Body of pancreas (tissue), 4 donors: ENCODE data around the gene IMPDH1. TPM values are rescaled to one million over a fixed set of nuclear protein-coding genes. Genes with fewer than 3 reads are reported as not detected.

Experiments
- ATAC-seq: fragments of 150-250 bp; one replicate; pipeline ENCODE4 v1.9.1; 2016
- DNase-seq, 4 donors: peaks; one replicate each; pipeline ENCODE4 v3.0.0-alpha.2; 2019
- H3K27ac ChIP-seq, 4 donors: fragments of 200-600 bp; sonication (generic); 1 replicate in 3 of 4; 2 replicates in 1 of 4; pipeline versions ENCODE4 v1.5.1 to v1.6.1; 2016 to 2019; ENCODE audit warnings: mild to moderate bottlenecking in 1 of 4, mixed read lengths in 1 of 4, moderate library complexity in 1 of 4
- H3K27me3 ChIP-seq, 2 donors: fragments of 200-600 bp; sonication (generic); one replicate each; pipeline ENCODE4 v1.6.0; 2016; ENCODE audit warnings: mild to moderate bottlenecking in 1 of 2
- H3K36me3 ChIP-seq, 2 donors: fragments of 200-600 bp; sonication (generic); replicated peaks in 1 of 2; 2 replicates each; pipeline ENCODE4 v1.5.1; 2016; ENCODE audit warnings: low read depth in 2 of 2; ENCODE audit not compliant: insufficient read depth in 1 of 2
- H3K4me1 ChIP-seq: fragments of 200-600 bp; sonication (generic); one replicate; pipeline ENCODE4 v1.6.0; 2016
- H3K4me3 ChIP-seq, 2 donors: fragments of 200-600 bp; sonication (generic); 1 replicate in 1 of 2; 2 replicates in 1 of 2; pipeline ENCODE4 v1.5.1; 2016 to 2019
- H3K9me3 ChIP-seq, 3 donors: fragments of 200-600 bp; sonication (generic); 1 replicate in 2 of 3; 2 replicates in 1 of 3; pipeline ENCODE4 v1.5.1; 2016
- POLR2A ChIP-seq, 3 donors: fragments of 450-650 bp; IDR thresholded peaks; one replicate each; pipeline ENCODE4 v1.6.1; 2016; ENCODE audit warnings: antibody characterized with exemption in 3 of 3, mild to moderate bottlenecking in 2 of 3
- WGBS, 2 donors: methylation state at CpG; one replicate each; pipeline ENCODE4 v1.1.5; 2017; 5-methylcytosine and 5-hydroxymethylcytosine counted together
- intact Hi-C: fragments of 100-400 bp; cut with DNase I; formaldehyde crosslinking; loops from one replicate; pipeline ENCODE4 v1.15.1; 2023
- total RNA-seq, 2 donors: library from RNA; depleted of rRNA; stranded (reverse); fragments of >200 nt; gene quantifications; one replicate each; pipeline ENCODE4 v1.1.0, GENCODE V29; 2016
- TF ChIP-seq, protein P1 (sequence below), 7 experiments: fragments of 450-650 bp in 4 of 7; fragments of 200-600 bp in 3 of 7; sonication (generic) in 3 of 7; IDR thresholded peaks; one replicate each; pipeline ENCODE4 v1.5.1; 2016 to 2019; ENCODE audit warnings: antibody characterized with exemption in 7 of 7

Gene IMPDH1
- total RNA-seq, 2 donors from 2014 or later = 23.9 to 46.1 TPM

DNA sequence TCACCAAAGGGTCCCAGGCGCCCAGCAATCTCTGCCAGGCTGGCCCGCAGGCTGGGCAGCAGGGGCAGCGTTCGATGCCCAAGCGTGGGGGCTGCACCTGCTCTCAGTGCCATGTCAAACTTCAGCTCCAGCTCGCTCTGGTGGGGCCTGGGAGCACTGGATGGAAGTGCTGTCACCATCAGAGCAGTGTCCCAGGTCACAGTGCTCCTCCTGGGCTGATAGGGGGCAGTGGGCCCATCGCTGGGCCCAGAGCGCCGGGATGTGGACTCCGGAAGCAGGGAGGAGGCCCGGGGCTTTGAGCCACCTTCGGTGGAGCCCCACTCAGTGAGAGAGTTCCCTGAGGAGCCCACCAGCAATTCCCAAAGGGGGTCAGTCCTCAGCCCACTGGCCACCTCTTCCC lies 50.4 kb downstream of the IMPDH1 start:
- intact Hi-C loops = no loop called here
- no peaks in the 10 kb centered on the region for H3K36me3 ChIP-seq
- TF ChIP-seq, protein P1, sequence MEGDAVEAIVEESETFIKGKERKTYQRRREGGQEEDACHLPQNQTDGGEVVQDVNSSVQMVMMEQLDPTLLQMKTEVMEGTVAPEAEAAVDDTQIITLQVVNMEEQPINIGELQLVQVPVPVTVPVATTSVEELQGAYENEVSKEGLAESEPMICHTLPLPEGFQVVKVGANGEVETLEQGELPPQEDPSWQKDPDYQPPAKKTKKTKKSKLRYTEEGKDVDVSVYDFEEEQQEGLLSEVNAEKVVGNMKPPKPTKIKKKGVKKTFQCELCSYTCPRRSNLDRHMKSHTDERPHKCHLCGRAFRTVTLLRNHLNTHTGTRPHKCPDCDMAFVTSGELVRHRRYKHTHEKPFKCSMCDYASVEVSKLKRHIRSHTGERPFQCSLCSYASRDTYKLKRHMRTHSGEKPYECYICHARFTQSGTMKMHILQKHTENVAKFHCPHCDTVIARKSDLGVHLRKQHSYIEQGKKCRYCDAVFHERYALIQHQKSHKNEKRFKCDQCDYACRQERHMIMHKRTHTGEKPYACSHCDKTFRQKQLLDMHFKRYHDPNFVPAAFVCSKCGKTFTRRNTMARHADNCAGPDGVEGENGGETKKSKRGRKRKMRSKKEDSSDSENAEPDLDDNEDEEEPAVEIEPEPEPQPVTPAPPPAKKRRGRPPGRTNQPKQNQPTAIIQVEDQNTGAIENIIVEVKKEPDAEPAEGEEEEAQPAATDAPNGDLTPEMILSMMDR (IDR thresholded peaks at IDR 0.05) = no peak
- no peak for TF ChIP-seq POLR2A (IDR thresholded peaks at IDR 0.05)
- DNase-seq (no peak), ATAC-seq (no peak)
- WGBS, 2 donors = 88% methylated on average over 11 of the region's 12 CpGs; no CpG with 5 or more reads in 1 of the 2 donors
- no peaks in the 10 kb centered on the region for H3K9me3 ChIP-seq
- no peak overlapping the region for H3K27ac ChIP-seq
- H3K4me1 ChIP-seq = peaks cover 18% of the 10 kb centered on the region
- H3K4me3 ChIP-seq = no peak overlapping the region
- no peaks in the 10 kb centered on the region for H3K27me3 ChIP-seq

DNA sequence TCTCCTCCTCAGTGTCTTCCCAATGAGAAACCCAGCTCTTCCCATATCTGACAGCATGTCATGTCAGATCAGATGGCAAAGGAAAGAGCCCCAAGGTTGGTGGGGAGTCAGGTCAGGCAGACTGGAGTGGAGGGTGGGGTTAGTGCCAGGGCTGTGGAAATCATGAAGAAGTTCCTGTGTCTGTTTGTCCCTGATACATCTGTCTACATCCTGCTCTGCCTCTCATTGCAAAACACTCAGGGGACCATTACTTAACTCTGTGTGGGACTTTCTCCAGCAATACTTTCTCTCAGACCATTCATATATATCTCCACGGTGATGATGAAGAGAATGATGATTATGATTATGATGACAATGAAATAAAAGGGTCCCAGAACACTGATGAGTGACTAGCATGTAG lies 51.5 kb downstream of the IMPDH1 start:
- Histone ChIP-seq H3K9me3 (no peaks in the 10 kb centered on the region), H3K4me3 (no peak overlapping the region), H3K4me1 (peaks cover 18% of the 10 kb centered on the region), H3K27ac (no peak overlapping the region), H3K27me3 (peaks cover 0 to under 1% of the 10 kb centered on the region in 2 donors), H3K36me3 (no peaks in the 10 kb centered on the region)
- WGBS, 2 donors = 56 to 61% methylated on average over 1 of the region's 1 CpG
- no peak for TF ChIP-seq POLR2A (IDR thresholded peaks at IDR 0.05)
- TF ChIP-seq, protein P1 (IDR thresholded peaks at IDR 0.05) = no peak
- DNase-seq (no peak), ATAC-seq (no peak)
- intact Hi-C loops = no loop called here

DNA sequence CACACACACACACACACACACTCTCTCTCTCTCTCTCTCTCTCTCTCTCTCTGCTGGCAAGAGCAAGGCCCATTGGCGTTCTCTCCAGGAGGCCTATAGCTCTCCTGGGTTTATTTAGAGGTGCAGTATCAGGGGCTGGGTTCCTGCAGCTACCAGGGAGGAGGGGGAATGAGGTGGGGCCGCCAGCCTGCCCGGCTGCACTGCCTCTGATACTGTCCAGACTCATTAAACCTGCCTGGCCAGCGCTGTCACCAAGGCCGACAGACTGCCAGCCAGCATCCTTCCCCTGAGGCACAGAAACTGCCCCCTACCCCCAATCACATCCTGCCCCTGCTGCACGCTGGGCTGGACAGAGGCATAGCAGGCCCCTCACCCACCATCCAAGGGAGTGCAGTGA lies 52.6 kb downstream of the IMPDH1 start:
- 68 to 79% methylated on average over 6 of the region's 6 CpGs for WGBS, 2 donors
- H3K9me3 ChIP-seq = no peaks in the 10 kb centered on the region
- H3K4me3 ChIP-seq = no peak overlapping the region
- peaks cover 20% of the 10 kb centered on the region for H3K4me1 ChIP-seq
- ATAC-seq = no peak
- no peak for TF ChIP-seq POLR2A (IDR thresholded peaks at IDR 0.05)
- TF ChIP-seq, protein P1 (IDR thresholded peaks at IDR 0.05) = no peak
- intact Hi-C loops = no loop called here
- peaks cover 0 to 5% of the 10 kb centered on the region in 2 donors for H3K27me3 ChIP-seq
- no peak for DNase-seq
- no peak overlapping the region for H3K27ac ChIP-seq
- H3K36me3 ChIP-seq = no peaks in the 10 kb centered on the region

DNA sequence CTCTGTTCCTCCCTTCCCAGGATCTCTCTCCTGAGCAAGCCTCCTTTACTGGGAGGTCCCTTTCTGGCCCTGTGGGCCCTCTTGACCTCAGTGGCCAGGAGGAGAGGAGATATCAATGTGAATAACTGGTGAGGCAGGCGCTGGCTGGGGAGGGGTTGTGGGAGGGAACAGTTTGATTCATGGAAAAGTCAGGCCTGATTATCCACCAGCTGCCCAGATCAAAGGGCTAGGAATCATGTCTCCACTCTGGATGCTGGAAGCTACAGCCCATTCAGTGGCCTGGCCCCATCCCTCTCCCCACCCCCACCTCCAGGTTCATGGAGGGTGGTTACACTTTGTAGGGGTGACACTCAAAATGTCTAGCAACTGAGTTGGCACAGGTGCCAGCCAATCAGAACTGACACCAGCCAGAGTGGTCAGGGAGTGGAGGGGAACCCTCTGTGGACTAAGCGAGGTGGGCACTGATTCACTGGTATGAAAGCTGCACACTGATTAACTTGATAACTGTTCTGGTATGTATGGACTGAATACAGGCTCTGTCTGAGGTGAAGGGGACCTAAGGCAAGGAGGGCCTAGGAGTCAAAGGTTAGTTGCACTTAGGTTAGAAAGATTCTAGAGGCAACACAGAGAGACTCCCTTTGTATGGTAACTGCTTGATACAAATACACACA lies 53.1 kb downstream of the IMPDH1 start:
- no peak for DNase-seq
- 79 to 94% methylated on average over 2 of the region's 2 CpGs for WGBS, 2 donors
- intact Hi-C loops = no loop called here
- Histone ChIP-seq H3K9me3 (no peaks in the 10 kb centered on the region), H3K27me3 (peaks cover 0 to 6% of the 10 kb centered on the region in 2 donors), H3K36me3 (no peaks in the 10 kb centered on the region), H3K4me1 (peaks cover 19% of the 10 kb centered on the region), H3K27ac (no peak overlapping the region), H3K4me3 (no peak overlapping the region)
- no peak for ATAC-seq
- TF ChIP-seq, protein P1 (IDR thresholded peaks at IDR 0.05) = no peak

DNA sequence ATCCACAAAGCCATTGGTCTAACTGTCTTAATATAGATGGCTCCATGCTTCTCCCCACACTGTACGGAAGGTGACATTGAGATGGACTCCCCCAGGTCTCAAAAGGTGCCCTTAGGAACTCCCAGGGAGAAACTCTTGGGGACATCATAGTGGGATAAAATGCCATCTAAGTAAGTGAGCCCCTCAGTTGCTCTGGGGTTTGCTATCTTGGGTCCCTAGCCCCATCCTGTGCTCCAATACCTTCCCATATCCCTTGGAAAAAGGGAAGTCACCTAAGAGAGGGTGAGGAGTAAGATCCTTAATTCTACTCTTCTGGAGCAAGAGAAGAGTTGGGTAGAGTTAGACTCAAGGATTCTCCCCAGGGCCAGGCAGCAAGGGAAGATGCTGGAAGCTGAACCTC lies 56.2 kb downstream of the IMPDH1 start:
- Histone ChIP-seq H3K36me3 (no peaks in the 10 kb centered on the region), H3K27me3 (peaks cover 0 to 11% of the 10 kb centered on the region in 2 donors), H3K9me3 (no peaks in the 10 kb centered on the region), H3K27ac (no peak overlapping the region), H3K4me1 (peaks cover 12% of the 10 kb centered on the region), H3K4me3 (no peak overlapping the region)
- intact Hi-C loops = no loop called here
- WGBS, 2 donors = 96 to 100% methylated on average over 1 of the region's 1 CpG
- TF ChIP-seq POLR2A (IDR thresholded peaks at IDR 0.05) = no peak
- TF ChIP-seq, protein P1 (IDR thresholded peaks at IDR 0.05) = no peak
- ATAC-seq (no peak), DNase-seq (no peak)
